ENCODE results near the gene ZNF493.

Gene ZNF493

DNA sequence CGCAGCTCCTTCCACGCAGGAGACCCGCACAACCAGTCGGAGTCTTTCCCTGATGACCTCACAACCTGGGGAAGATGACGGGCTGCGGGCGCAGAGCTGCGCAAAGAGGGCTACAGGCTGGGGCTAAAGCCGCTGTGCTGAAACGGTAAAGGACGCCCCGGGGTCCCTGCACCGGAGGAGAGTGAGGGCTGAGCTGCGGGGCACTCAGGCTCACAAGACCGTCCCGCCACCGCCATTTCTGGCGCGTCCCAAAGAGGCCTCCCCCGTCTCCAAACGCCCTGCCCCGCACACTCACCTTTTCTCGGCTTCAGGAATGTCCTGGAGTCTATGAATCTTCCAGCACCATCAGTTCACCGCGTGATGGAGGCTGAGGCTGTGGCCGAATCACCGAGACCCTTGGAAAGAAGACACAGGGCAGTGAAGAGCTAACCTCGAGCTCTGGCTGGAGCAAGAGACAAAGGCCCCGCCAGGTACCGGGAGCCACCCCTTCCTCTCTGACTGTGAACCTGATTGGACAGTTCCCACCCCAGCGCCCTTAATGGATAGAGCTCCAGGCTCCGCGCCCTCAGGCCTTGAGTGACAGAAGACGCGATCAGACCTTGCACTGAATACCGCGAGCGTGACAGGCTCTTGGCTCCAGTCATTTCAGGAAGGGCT is 66.6 kb downstream of the ZNF493 start:
- DNase-seq: peak in 1 of 2 experiments; percentile 7

DNA sequence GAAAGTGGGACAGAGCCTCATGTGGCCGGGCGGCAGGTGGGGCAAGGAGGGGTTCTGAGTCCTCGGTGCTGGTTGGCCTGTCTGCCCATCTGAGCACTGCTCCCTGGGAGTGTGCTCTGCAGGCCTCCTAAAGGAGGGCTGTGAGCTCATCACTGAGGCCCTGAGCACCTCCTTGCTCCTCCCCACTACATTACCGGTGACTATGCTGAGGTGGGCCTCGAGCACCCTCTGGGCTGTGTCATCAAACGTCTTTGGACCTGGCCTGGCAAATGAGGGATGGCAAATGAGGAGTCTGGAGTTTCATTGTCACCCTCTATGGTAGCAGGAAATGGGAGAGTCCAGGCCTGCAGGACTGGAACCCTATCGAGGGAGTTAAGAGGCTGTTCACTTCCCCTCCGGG is 69.7 kb downstream of the ZNF493 start:
- DNase-seq: no peak

DNA sequence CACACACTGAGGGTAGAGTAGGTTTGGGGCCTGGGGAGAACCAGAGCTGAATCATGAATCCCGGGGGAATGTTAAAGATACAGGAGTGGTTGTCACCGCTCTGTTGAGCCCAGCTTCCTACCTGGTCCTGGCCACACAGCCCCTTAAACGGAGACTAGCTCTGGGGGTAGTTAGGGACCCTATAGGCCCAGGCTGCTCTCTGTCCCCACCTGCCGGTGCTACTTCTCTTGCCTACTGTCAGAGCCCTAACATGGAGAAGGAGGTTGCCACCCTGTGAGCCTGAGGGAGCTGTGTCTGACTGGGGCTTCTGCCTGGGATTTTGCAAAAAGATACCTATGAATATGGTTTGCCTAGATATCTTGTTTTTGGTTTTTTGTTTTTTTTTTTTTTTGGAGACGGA is 71.9 kb downstream of the ZNF493 start:
- DNase-seq: no peak

DNA sequence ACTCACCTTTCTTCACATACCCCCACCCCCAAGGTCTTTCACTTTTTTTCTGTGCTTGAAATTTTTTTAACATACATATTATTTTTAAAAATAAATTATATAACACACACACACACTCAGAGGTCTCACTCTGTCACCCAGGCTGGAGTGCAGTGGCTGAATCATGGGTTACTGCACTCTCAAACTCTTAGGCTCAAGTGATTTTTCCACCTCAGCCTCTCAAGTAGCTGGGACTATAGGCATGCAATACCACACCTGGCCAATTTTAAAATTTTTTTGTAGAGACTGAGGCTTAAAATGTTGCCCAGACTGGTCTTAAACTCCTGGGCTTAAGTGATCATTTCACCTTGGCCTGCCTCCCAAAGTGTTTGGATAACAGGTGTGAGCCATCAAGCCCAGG is 75.6 kb downstream of the ZNF493 start:
- no peak for DNase-seq

DNA sequence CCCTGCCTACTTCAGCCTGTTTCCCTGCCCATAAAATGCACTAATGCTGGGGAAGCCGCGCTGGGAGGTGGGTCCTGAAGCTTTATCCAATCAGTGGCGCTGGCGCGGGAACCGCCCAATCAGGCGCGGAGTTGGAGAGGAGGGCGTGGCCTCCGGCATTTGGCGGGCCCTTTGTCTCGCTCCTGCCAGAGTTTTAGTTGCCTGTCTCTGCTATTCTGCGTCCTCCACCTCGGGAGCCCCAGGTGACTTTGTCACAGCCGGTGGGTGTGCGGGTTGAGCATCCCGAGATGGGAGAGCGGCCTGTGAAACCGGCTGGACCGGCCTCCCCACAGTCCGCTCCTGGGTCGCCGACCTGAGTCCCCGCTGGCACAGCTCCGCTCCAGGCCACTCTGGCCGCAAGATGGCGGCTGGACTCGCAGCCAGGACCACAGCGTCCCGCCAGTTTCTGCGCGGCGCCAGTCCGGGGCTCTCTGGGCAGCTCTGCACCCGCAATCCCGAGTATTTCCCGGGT is 77.8 kb downstream of the ZNF493 start:
- peak in 1 of 2 experiments; percentile 1 for DNase-seq
